Measurements from ENCODE around the gene FOXO6.

FOXO6 gene

GRCh38 chr1:41411229-41411628 is 50.0 kb downstream of the FOXO6 start:
- FAIRE-seq: no peak

DNA sequence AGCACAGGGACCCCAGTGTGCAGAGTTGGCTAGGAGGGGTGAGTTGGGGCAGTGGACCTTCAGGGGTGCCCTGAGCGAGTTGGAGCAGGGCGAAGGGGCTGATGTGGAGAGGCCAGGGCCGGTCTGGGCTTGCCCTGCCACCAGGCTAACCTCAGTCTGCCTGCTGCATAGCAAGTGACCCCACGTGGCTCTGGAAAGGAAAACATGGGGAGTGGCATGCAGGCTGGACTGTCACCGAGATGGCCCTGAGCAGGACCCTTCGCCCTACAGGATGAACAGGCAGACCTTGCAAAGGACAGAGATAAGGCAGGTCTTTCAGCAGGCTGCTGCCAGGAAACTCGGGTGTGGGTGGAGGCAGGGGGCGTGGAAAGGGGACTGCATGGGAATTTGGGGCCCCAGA is 51.5 kb downstream of the FOXO6 start:
- no peak for FAIRE-seq

DNA sequence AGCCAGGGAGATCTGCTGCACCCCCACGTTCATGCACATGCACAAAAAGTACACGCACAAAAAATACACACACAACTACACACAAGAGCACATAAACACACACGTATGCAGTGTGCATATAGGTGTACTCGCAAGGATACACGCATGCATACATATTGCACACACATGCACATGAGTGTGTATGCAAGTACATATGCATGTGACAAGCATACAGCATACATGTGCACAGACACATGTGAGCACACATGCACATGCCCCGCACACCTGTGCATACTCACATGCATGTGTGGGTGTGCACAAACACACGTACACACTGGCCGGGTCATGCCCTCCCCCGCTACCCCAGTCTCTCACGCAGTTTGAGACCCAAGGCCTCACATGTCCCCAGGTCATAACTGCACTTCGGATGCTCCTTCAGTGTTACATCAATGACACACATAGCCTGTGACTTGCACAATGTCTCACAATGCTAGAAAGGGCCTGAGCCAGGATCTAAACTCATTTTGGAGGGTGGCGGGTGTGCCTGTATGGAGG is 52.6 kb downstream of the FOXO6 start:
- no peak for FAIRE-seq

DNA sequence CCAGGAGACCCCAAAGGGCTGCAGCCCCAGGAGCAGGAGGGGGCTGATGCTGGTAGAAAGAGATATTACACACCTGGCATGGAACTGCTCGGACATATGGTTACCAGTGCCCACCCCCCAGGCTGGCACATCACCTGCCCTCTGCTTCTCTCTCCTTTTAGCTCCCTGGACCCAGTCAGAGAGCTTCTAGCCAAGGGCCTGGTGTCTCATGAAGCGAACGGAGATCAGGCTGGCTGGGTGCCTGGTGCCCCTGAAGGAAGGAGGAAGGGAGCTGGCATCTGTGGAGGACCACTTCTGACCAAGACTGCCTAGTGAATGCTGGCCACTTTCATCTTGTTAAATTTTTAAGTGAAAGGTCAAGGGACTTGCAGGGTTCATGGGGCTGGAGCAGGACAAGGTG is 53.1 kb downstream of the FOXO6 start:
- no peak for FAIRE-seq

- no peak for FAIRE-seq
These were observed 53.6 kb downstream of the FOXO6 start for GRCh38 chr1:41414716-41415306.

DNA sequence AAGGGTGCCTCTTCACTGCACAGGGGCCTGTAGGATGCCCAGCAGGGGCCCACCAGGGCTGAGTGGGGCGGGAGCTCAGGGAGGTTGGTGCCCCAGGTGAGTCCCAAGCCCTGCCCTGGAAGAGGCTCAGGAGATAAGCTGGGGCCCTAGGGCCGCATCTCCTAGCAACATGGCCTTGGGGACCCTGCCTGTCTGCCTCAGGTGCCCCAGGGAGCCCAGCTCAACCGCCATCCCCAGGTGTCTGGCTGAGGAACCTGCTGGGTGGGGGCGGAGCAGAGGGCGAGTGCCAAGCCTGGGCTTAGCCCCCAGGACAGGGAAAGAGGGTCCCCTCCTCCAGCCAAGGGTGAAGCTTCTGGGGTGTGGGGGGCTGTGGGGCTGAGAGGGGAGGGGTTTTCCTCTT is 54.8 kb downstream of the FOXO6 start:
- FAIRE-seq: no peak

GRCh38 chr1:41416552-41417334 is 55.5 kb downstream of the FOXO6 start:
- no peak for FAIRE-seq

- no peak for FAIRE-seq
These were observed 56.1 kb downstream of the FOXO6 start for GRCh38 chr1:41417335-41417682.

DNA sequence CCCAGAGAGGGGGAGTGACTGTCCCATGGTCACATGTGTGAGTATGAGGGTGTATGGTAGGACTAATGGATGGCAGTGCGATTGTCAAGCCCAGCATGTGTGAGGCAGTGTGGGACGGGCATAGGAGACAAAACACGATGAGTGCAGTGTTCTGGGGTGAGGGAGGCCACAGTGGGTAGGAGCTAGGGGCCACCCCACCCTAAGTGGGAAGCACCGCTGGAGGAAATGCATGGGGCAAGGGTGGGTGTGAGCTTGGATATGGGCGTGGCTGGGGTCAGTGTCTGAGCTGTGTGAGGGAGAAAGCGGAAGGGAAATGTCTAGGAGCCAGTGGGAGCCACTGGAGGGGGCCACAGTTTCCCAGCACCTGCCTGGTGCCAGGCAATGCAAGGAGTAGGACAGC is 56.5 kb downstream of the FOXO6 start:
- FAIRE-seq: no peak

DNA sequence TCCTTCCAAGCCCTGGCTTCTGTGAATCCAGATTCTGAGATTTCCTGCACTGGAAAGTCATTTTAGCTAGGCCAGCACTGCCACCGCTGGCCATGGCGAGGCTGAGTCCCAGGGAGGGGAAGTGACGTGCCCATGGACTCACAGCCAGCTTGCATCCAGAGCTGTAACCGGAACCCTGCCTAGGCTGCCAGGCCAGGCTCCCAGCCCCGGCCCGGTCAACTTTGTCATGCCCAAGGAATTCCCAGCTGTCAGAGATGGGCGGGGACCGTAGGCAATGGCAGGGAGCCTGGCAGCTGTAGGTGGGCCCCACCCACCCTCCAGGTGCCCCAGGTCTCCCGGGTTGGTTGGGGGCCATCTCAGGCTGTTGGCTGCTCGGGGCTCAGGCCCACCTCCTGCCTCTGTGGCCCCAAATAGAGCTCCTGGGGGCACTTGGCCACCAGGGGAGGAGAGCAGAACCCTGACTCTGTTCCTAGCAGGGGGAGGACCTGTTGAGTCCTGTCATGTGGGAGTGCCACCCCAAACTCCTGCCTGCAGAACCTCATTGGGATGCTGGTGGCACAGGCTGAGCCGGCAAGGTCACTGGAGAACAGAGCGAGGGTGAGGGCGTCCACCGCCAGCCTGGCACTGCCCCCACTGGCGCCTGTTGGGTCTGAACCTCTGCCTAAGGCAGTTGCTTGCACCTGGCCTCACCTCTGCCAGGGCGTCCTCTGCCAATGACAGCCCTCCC is 57.8 kb downstream of the FOXO6 start:
- FAIRE-seq: no peak

GRCh38 chr1:41419584-41420295 is 58.5 kb downstream of the FOXO6 start:
- FAIRE-seq: no peak

DNA sequence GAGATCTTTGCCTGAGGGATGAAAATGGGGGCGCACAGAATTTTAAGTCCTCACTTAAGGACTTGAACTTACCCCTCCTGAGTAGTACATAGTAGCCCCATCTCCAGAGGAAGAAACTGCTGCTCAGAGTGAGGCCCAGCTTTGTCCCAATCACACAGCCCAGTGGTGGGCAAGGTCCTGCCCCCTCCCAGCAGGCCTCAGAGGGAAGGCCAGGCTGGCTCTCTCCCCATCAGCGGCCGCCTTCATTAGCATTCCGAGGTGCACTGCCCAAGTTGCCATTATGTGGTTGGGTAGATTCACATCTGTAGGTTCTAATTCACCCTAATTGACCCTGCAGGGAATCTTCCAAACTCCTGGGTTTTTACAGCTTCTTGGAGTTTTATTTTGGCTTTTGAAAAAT is 59.1 kb downstream of the FOXO6 start:
- no peak for FAIRE-seq

- FAIRE-seq: no peak
These were observed 59.6 kb downstream of the FOXO6 start for GRCh38 chr1:41420860-41421259.

- no peak for FAIRE-seq
These were observed 61.1 kb downstream of the FOXO6 start for GRCh38 chr1:41422306-41422705.

DNA sequence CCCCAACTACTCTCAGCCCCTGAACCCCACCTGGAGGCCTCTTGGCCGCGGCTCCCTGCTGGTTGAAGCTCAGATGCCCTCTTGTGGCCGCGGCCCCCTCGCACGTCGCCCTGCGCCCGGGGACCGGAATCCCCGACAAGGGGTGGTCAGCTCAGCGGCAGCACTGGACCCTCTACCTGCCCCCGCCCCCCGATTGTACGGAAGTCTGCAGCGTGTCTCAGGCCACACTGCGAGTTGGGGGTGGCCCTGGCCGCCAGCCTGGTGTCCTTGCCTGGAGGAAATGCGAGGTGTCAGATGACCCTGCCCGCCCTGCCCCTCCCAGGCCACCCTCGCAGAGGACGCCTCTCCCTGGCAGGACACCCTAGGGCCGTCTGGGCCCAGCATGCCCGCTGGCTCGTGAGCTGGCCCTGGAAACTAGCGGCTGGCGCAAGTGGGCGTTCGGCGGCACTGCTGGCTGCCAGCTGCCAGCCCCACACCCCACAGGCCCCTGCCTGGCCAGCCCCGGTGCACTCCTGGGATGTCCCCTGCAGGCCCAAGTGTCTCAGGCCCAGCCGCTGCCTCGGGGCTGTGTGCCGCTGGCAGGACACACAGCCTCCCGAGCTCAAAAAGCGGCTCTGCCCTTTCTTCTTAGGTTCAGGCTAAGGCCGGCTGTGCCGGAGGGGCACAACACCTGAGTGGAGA is 62.4 kb downstream of the FOXO6 start:
- no peak for FAIRE-seq

- no peak for FAIRE-seq
These were observed 63.4 kb downstream of the FOXO6 start for GRCh38 chr1:41424581-41425118.

GRCh38 chr1:41425369-41425768 is 64.1 kb downstream of the FOXO6 start:
- FAIRE-seq: no peak

- FAIRE-seq: no peak
These were observed 65.1 kb downstream of the FOXO6 start for GRCh38 chr1:41426201-41426890.

GRCh38 chr1:41427122-41427913 is 66.1 kb downstream of the FOXO6 start:
- FAIRE-seq: no peak

DNA sequence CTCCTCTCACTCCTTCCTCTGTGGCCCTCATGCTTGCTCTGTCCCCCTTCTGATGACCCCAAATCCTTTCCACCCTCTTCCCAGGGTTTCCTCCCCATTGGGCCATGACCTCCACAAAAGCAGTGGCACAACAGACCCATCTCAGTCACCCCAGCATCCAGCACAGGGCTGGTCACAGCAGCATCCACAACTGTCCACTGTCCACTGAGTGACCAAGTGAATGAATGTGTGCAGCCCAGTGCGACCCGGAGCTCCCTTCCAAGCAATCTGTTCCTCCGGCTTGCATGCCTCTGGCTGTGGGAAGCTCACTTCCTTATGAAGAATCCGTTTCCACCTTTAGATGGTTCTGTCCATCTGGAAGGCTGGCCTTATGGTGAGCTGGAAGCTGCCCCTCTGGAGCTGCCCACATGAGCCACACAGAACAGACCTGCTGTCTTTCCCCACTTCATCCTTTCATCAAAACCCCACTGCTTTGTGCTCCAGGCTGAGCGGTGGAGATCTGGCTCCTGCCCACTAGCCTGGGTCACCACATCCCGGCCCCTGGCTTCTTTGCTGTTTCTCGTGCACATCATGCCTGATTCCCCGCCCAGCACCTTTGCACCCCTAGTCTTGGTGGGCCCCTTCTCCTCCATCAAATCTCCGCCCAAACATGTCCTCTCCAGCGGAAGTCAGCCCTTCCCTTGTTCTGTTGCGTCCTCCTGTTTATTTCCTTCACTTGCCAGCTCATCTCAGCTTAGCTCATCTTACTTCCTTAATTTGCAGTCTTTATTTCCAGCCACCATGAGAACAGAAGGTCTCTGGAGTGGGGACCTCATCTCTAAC is 66.9 kb downstream of the FOXO6 start:
- FAIRE-seq: no peak
